GM12878 (cell line): ENCODE data around the gene MYRFL. TPM values are rescaled to one million over a fixed set of nuclear protein-coding genes. Genes with fewer than 3 reads are reported as not detected.

Experiments
- ATAC-seq: fragments of 200-7000 bp; cut with Tn5 transposase; 3 replicates; pipeline ENCODE4 v1.9.1; 2020; ENCODE audit warnings: mild to moderate bottlenecking, moderate library complexity
- BruUV-seq: library from RNA; stranded (reverse); fragments of 400-500 nt; replicated peaks from 2 replicates; lab custom pipeline; 2021; lab: Mats Ljungman, UMichigan
- CTCF ChIA-PET: fragments of 300-600 bp; sonication (Branson Sonifier 250); formaldehyde crosslinking; extraction: SDS; loops from one replicate; lab custom pipeline; 2021; ENCODE audit warnings: inconsistent platforms; lab: Yijun Ruan, JAX
- POLR2A ChIA-PET: fragments of 350-600 bp; formaldehyde crosslinking; extraction: SDS; loops from one replicate; lab custom pipeline; 2021; ENCODE audit warnings: inconsistent platforms; lab: Charles Lee
- RAD21 ChIA-PET: fragments of 300-600 bp; sonication (Branson Sonifier 250); formaldehyde crosslinking; loops from one replicate; lab custom pipeline; 2023; ENCODE audit warnings: antibody characterized with exemption; ENCODE audit not compliant: unreplicated experiment; lab: Charles Lee
- SMC1A ChIA-PET: fragments of 300-600 bp; sonication (Branson Sonifier 250); formaldehyde crosslinking; loops from one replicate; lab custom pipeline; 2023; ENCODE audit not compliant: unreplicated experiment, uncharacterized antibody; lab: Charles Lee
- DNase-seq: peaks from one replicate; pipeline ENCODE4 v3.0.0-alpha.2; 2011; ENCODE audit warnings: low read depth, low spot score
- FAIRE-seq: peaks from 3 replicates; lab custom pipeline; 2011; peaks lifted over from hg19 to GRCh38; lab: Jason Lieb, UNC
- H2AFZ ChIP-seq: 2 replicates; pipeline ENCODE4 v1.6.0; 2011; ENCODE audit warnings: low read depth, low read length, control low read depth; ENCODE audit not compliant: control insufficient read depth
- H3K27ac ChIP-seq: 2 replicates; pipeline ENCODE4 v1.5.1; 2011; ENCODE audit warnings: control low read depth; ENCODE audit not compliant: control insufficient read depth, insufficient read depth
- H3K27me3 ChIP-seq, 2 experiments: replicated peaks in 1 of 2; 2 replicates each; pipeline versions ENCODE4 v1.6.0 to v1.6.1; 2011; ENCODE audit warnings: low read length in 1 of 2; ENCODE audit not compliant: control insufficient read depth in 2 of 2, insufficient read depth in 2 of 2
- H3K36me3 ChIP-seq, 2 experiments: 2 replicates each; pipeline ENCODE4 v1.5.1; 2011; ENCODE audit warnings: low read length in 1 of 2; ENCODE audit not compliant: control insufficient read depth in 2 of 2, insufficient read depth in 2 of 2
- H3K4me1 ChIP-seq: 2 replicates; pipeline ENCODE4 v1.6.1; 2011; ENCODE audit warnings: mild to moderate bottlenecking, low read length, moderate library complexity, mixed read lengths; ENCODE audit not compliant: control insufficient read depth, insufficient read depth
- H3K4me2 ChIP-seq: 2 replicates; pipeline ENCODE4 v1.6.0; 2011; ENCODE audit warnings: control low read depth; ENCODE audit not compliant: control insufficient read depth, insufficient read depth
- H3K4me3 ChIP-seq: fragments of 200-600 bp; sonication (generic); 2 replicates; pipeline ENCODE4 v1.5.1; 2016
- H3K79me2 ChIP-seq: 2 replicates; pipeline ENCODE4 v1.6.0; 2011; ENCODE audit warnings: low read length; ENCODE audit not compliant: control insufficient read depth, insufficient read depth
- H3K9ac ChIP-seq: 2 replicates; pipeline ENCODE4 v1.8.0; 2011; ENCODE audit warnings: low read length, control low read depth, mixed read lengths; ENCODE audit not compliant: control insufficient read depth, insufficient read depth
- H3K9me3 ChIP-seq: replicated peaks from 3 replicates; pipeline ENCODE4 v1.5.1; 2011; ENCODE audit warnings: mild to moderate bottlenecking, low read length; ENCODE audit not compliant: control insufficient read depth, insufficient read depth
- H4K20me1 ChIP-seq: 2 replicates; pipeline ENCODE4 v1.6.0; 2011; ENCODE audit not compliant: control insufficient read depth, insufficient read depth
- BCL11A ChIP-seq: IDR thresholded peaks from 2 replicates; pipeline ENCODE4 v1.6.1; 2011; ENCODE audit warnings: low read depth, low read length
- BMI1 ChIP-seq: fragments of 450-650 bp; IDR thresholded peaks from 2 replicates; pipeline ENCODE4 v1.6.1; 2016; ENCODE audit warnings: mild to moderate bottlenecking, moderate library complexity, borderline replicate concordance
- CBX3 ChIP-seq: fragments of 200-600 bp; sonication (generic); IDR thresholded peaks from 2 replicates; pipeline ENCODE4 v1.6.1; 2016; ENCODE audit warnings: low read depth, borderline replicate concordance
- CHD2 ChIP-seq: IDR thresholded peaks from 2 replicates; pipeline ENCODE4 v1.6.1; 2011; ENCODE audit warnings: low read depth, low read length, improper control_type of control experiment, borderline replicate concordance
- CHD4 ChIP-seq: fragments of 200-600 bp; sonication (generic); IDR thresholded peaks from 2 replicates; pipeline ENCODE4 v1.6.1; 2016; ENCODE audit warnings: mild to moderate bottlenecking
- CREB1 ChIP-seq: IDR thresholded peaks from 2 replicates; pipeline ENCODE4 v1.6.1; 2012; ENCODE audit warnings: low read depth, mild to moderate bottlenecking, inconsistent platforms
- GATAD2B ChIP-seq: fragments of 450-650 bp; conservative IDR thresholded peaks from 2 replicates; pipeline ENCODE4 v1.6.1; 2017; ENCODE audit warnings: low read depth, mild to moderate bottlenecking, moderate library complexity
- NFYA ChIP-seq: IDR thresholded peaks from 2 replicates; pipeline ENCODE4 v1.6.1; 2011; ENCODE audit warnings: low read depth, mild to moderate bottlenecking, low read length, improper control_type of control experiment, borderline replicate concordance
- NRF1 ChIP-seq: conservative IDR thresholded peaks from 2 replicates; pipeline ENCODE4 v1.6.1; 2011; ENCODE audit warnings: mild to moderate bottlenecking, low read depth, low read length, improper control_type of control experiment
- POLR2AphosphoS5 ChIP-seq: IDR thresholded peaks from 2 replicates; pipeline ENCODE4 v1.6.1; 2011; ENCODE audit warnings: mild to moderate bottlenecking, low read length, inconsistent platforms
- RFX5 ChIP-seq: IDR thresholded peaks from 2 replicates; pipeline ENCODE4 v1.6.1; 2011; ENCODE audit warnings: low read depth, low read length, improper control_type of control experiment
- SMARCA5 ChIP-seq: fragments of 450-650 bp; IDR thresholded peaks from 2 replicates; pipeline ENCODE4 v1.6.1; 2017; ENCODE audit warnings: mild to moderate bottlenecking
- STAT3 ChIP-seq: IDR thresholded peaks from 2 replicates; pipeline ENCODE4 v1.6.1; 2011; ENCODE audit warnings: low read depth, low read length, improper control_type of control experiment
- TBL1XR1 ChIP-seq: IDR thresholded peaks from 2 replicates; pipeline ENCODE4 v1.6.1; 2012; ENCODE audit warnings: low read depth, low read length, improper control_type of control experiment
- TCF12 ChIP-seq: IDR thresholded peaks from 2 replicates; pipeline ENCODE4 v1.6.1; 2011; ENCODE audit warnings: low read depth, mild to moderate bottlenecking, low read length
- TCF7 ChIP-seq: IDR thresholded peaks from 2 replicates; pipeline ENCODE4 v1.6.1; 2014; ENCODE audit warnings: antibody characterized with exemption, borderline replicate concordance
- ZNF384 ChIP-seq: IDR thresholded peaks from 2 replicates; pipeline ENCODE4 v1.6.1; 2012; ENCODE audit warnings: low read depth, mild to moderate bottlenecking, low read length, improper control_type of control experiment, borderline replicate concordance
- ZNF622 ChIP-seq: fragments of 450-650 bp; IDR thresholded peaks from 2 replicates; pipeline ENCODE4 v1.6.1; 2017; ENCODE audit warnings: mild to moderate bottlenecking, inconsistent platforms
- WGBS: methylation state at CpG from one replicate; pipeline ENCODE4 v1.1.6; 2016; ENCODE audit warnings: low lambda C conversion rate; ENCODE audit not compliant: insufficient replicate concordance, insufficient coverage; ENCODE audit errors: missing lambda C conversion rate; 5-methylcytosine and 5-hydroxymethylcytosine counted together
- in situ Hi-C: fragments of 300-500 bp; cut with MboI; formaldehyde crosslinking; loops from 9 replicates; pipeline ENCODE4 v1.14.3; 2018; ENCODE audit warnings: mixed read lengths
- intact Hi-C: fragments of 100-400 bp; cut with micrococcal nuclease; formaldehyde crosslinking; loops from one replicate; pipeline ENCODE4 v1.14.2; 2022; ENCODE audit not compliant: unreplicated experiment
- polyA plus RNA-seq, 11 experiments: library from polyadenylated mRNA; depleted of rRNA in 4 of 11; unstranded in 6 of 11; stranded (reverse) in 5 of 11; fragments of >200 nt; fragmentation: Nextera tagmentation in 4 of 11; fragmentation: Illumina TruSeq in 1 of 11; extraction: Ambion mirVana in 4 of 11; extraction: Trizol in 1 of 11; gene quantifications; 1 replicate in 1 of 11; 2 replicates in 10 of 11; pipeline versions ENCODE4 v1.2.1 to v1.2.3, GENCODE V29; 2011 to 2016; ENCODE audit warnings: inconsistent platforms in 2 of 11, missing spikeins in 2 of 11, low read depth in 1 of 11
- total RNA-seq, 4 experiments: library from RNA; depleted of rRNA in 3 of 4; stranded (reverse); fragments of >200 nt in 3 of 4; fragmentation: Illumina TruSeq in 1 of 4; extraction: Trizol in 1 of 4; gene quantifications; 2 replicates each; pipeline versions ENCODE4 v1.2.1 to v1.2.3, GENCODE V29; 2013 to 2021
- TF ChIP-seq, protein P1 (sequence below): fragments of 150-350 bp; IDR thresholded peaks from 2 replicates; pipeline ENCODE4 v1.6.1; 2014; ENCODE audit warnings: mild to moderate bottlenecking, low read depth, low read length

MYRFL gene
- total and polyA plus RNA-seq, 10 of the 15 experiments (the other 5 are each of a cell fraction or from before 2014, with no cell fraction given), result 0.24 to 1.8 (median 0.64) TPM

DNA sequence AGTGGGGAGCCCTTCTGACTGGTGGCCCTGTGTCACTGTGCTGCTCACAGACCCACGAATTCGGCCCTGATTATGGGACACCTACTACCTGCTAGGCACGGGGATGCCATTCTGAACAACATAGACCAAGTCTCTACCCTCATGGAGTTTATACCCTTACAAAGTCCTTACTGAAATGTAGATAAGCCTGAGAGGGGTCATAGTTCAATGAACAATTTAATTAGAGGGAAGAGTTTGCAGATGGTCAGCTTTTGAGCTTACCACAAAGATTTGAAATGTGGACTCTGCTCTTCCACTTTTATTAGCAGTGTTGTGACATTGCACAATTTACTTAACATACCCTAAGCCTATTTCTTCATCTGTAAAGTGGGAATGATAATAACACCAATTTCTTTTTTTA, 161.1 kb downstream of the MYRFL start:
- Histone ChIP-seq H3K36me3 (no peaks in the 10 kb centered on the region), H3K4me2 (no peak overlapping the region), H3K27me3 (no peaks in the 10 kb centered on the region), H3K79me2 (no peaks in the 10 kb centered on the region), H2AFZ (no peak overlapping the region), H3K27ac (no peak overlapping the region), H4K20me1 (no peaks in the 10 kb centered on the region), H3K4me3 (no peak overlapping the region), H3K4me1 (no peaks in the 10 kb centered on the region), H3K9me3 (no peaks in the 10 kb centered on the region), H3K9ac (no peak overlapping the region)
- FAIRE-seq (no peak), ATAC-seq (no peak), DNase-seq (no peak)
- WGBS, result 0% methylated on average over 3 of the region's 3 CpGs
- in situ Hi-C loops (no loop called here), intact Hi-C loops (no loop called here)
- TF ChIP-seq CHD4 (no peak), SMARCA5 (no peak), NRF1 (no peak), ZNF384 (no peak), ZNF622 (no peak), TCF12 (no peak), BCL11A (no peak), CREB1 (no peak), CHD2 (no peak)
- RAD21 ChIA-PET, result no interaction called here
- SMC1A ChIA-PET, result no interaction called here
- CTCF ChIA-PET, result no interaction called here
- POLR2A ChIA-PET, result no interaction called here
- no TSS peak for BruUV-seq

DNA sequence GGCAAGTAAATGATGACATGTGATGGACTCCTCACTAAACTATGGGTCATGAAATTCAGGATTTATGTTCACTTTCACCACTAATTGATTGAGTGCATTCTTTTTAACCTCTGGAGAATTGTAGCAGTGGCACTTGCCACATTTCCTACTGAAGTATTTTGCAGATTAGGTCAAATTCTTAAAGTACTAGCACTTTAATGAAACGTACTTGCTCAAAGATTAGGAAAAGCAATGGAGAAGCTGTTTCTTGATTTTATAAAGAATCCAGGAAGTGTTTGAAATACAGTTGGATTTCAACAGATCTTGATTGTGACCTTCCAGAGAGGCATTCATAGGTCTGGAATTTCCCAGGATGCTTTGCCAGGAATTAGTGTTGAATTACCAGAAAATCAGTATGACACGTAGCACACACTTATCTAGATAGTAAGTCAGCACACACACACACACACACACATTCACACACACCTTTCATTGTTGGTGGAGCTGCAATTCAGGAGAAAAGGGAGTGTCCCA, 162.6 kb downstream of the MYRFL start:
- Histone ChIP-seq H3K79me2 (no peaks in the 10 kb centered on the region), H3K27ac (no peak overlapping the region), H3K27me3 (no peaks in the 10 kb centered on the region), H4K20me1 (no peaks in the 10 kb centered on the region), H3K9ac (no peak overlapping the region), H3K4me2 (no peak overlapping the region), H3K4me1 (no peaks in the 10 kb centered on the region), H3K36me3 (no peaks in the 10 kb centered on the region), H3K4me3 (no peak overlapping the region), H2AFZ (no peak overlapping the region), H3K9me3 (no peaks in the 10 kb centered on the region; the same call in 2 of the 3 replicates)
- intact Hi-C loops (no loop called here), in situ Hi-C loops (no loop called here)
- no TSS peak for BruUV-seq
- ChIA-PET SMC1A (no interaction called here), RAD21 (no interaction called here), POLR2A (no interaction called here), CTCF (no interaction called here)
- FAIRE-seq (no peak), DNase-seq (no peak), ATAC-seq (no peak)
- WGBS, result 0% methylated on average over 2 of the region's 2 CpGs
- TF ChIP-seq STAT3 (no peak), RFX5 (no peak), CBX3 (no peak), GATAD2B (no peak), POLR2AphosphoS5 (no peak), BMI1 (no peak), NFYA (no peak), TBL1XR1 (no peak), NRF1 (no peak), CHD4 (no peak), TCF7 (no peak)
- TF ChIP-seq, protein P1, sequence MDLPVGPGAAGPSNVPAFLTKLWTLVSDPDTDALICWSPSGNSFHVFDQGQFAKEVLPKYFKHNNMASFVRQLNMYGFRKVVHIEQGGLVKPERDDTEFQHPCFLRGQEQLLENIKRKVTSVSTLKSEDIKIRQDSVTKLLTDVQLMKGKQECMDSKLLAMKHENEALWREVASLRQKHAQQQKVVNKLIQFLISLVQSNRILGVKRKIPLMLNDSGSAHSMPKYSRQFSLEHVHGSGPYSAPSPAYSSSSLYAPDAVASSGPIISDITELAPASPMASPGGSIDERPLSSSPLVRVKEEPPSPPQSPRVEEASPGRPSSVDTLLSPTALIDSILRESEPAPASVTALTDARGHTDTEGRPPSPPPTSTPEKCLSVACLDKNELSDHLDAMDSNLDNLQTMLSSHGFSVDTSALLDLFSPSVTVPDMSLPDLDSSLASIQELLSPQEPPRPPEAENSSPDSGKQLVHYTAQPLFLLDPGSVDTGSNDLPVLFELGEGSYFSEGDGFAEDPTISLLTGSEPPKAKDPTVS, result no peak
